H9 (cell line): ENCODE data around the gene DDX6. TPM values are rescaled to one million over a fixed set of nuclear protein-coding genes. Genes with fewer than 3 reads are reported as not detected.
"Not testable (repeated sequence)": the region's sequence is repeated elsewhere in the genome, so short reads cannot be mapped to it uniquely, and the experiment has no call there.

Experiments
- DNase-seq: peaks from one replicate; pipeline ENCODE4 v3.0.0-alpha.2; 2017
- H2AFZ ChIP-seq: one replicate; pipeline ENCODE4 v1.6.1; 2013; ENCODE audit warnings: mild to moderate bottlenecking, low read length, control low read depth, moderate library complexity
- H2AK5ac ChIP-seq: 2 replicates; pipeline ENCODE4 v1.6.1; 2013; ENCODE audit warnings: low read length, control low read depth, mixed read lengths; ENCODE audit not compliant: insufficient read length
- H2BK120ac ChIP-seq: one replicate; pipeline ENCODE4 v1.6.1; 2013; ENCODE audit warnings: low read depth, mild to moderate bottlenecking, low read length, control low read depth, inconsistent platforms; ENCODE audit not compliant: poor library complexity, severe bottlenecking
- H2BK12ac ChIP-seq: 2 replicates; pipeline ENCODE4 v1.6.1; 2013; ENCODE audit warnings: low read length, control low read depth, mixed read lengths, low read depth; ENCODE audit not compliant: insufficient read length
- H2BK15ac ChIP-seq: 2 replicates; pipeline ENCODE4 v1.6.1; 2013; ENCODE audit warnings: low read depth, low read length, control low read depth
- H2BK20ac ChIP-seq: one replicate; pipeline ENCODE4 v1.6.1; 2013; ENCODE audit warnings: low read depth, mild to moderate bottlenecking, low read length, control low read depth, inconsistent platforms; ENCODE audit not compliant: poor library complexity, severe bottlenecking
- H2BK5ac ChIP-seq: 2 replicates; pipeline ENCODE4 v1.6.1; 2013; ENCODE audit warnings: low read length, control low read depth, mixed read lengths; ENCODE audit not compliant: insufficient read length
- H3K14ac ChIP-seq: 2 replicates; pipeline ENCODE4 v1.6.1; 2013; ENCODE audit warnings: low read length, control low read depth; ENCODE audit not compliant: insufficient read depth
- H3K18ac ChIP-seq: 2 replicates; pipeline ENCODE4 v1.6.1; 2013; ENCODE audit warnings: low read depth, mild to moderate bottlenecking, mixed read lengths, low read length, control low read depth; ENCODE audit not compliant: insufficient read length
- H3K23ac ChIP-seq: 2 replicates; pipeline ENCODE4 v1.6.1; 2013; ENCODE audit warnings: low read length, control low read depth, mixed read lengths, low read depth; ENCODE audit not compliant: insufficient read length
- H3K23me2 ChIP-seq: 2 replicates; pipeline ENCODE4 v1.6.1; 2013; ENCODE audit warnings: low read depth, mild to moderate bottlenecking, mixed read lengths, low read length, control low read depth; ENCODE audit not compliant: insufficient read length, poor library complexity, severe bottlenecking
- H3K27ac ChIP-seq: 2 replicates; pipeline ENCODE4 v1.5.1; 2013; ENCODE audit warnings: low read length, control low read depth, mixed read lengths, low read depth; ENCODE audit not compliant: insufficient read length
- H3K27me3 ChIP-seq: 2 replicates; pipeline ENCODE4 v1.6.1; 2013; ENCODE audit warnings: low read length, control low read depth, inconsistent platforms; ENCODE audit not compliant: insufficient read depth
- H3K4ac ChIP-seq: 2 replicates; pipeline ENCODE4 v1.6.1; 2013; ENCODE audit warnings: low read depth, mild to moderate bottlenecking, control low read depth, inconsistent platforms, low read length, moderate library complexity
- H3K4me1 ChIP-seq: 2 replicates; pipeline ENCODE4 v1.6.1; 2013; ENCODE audit warnings: low read length, control low read depth, inconsistent platforms; ENCODE audit not compliant: insufficient read depth
- H3K4me2 ChIP-seq: 2 replicates; pipeline ENCODE4 v1.6.1; 2013; ENCODE audit warnings: low read length, control low read depth, mixed read lengths; ENCODE audit not compliant: insufficient read length, insufficient read depth
- H3K56ac ChIP-seq: 2 replicates; pipeline ENCODE4 v1.6.1; 2013; ENCODE audit warnings: low read depth, mild to moderate bottlenecking, mixed read lengths, low read length, control low read depth; ENCODE audit not compliant: insufficient read length
- H3K79me1 ChIP-seq: 2 replicates; pipeline ENCODE4 v1.6.1; 2013; ENCODE audit warnings: low read depth, mild to moderate bottlenecking, moderate library complexity, low read length, control low read depth, inconsistent platforms; ENCODE audit not compliant: insufficient read depth, poor library complexity, severe bottlenecking
- H3K79me2 ChIP-seq: 2 replicates; pipeline ENCODE4 v1.6.1; 2013; ENCODE audit warnings: low read length, control low read depth, inconsistent platforms; ENCODE audit not compliant: insufficient read depth
- H3K9ac ChIP-seq: 2 replicates; pipeline ENCODE4 v1.6.1; 2013; ENCODE audit warnings: low read length, control low read depth, mixed read lengths; ENCODE audit not compliant: insufficient read length; ENCODE audit errors: extremely low read depth
- H3K9me3 ChIP-seq: one replicate; pipeline ENCODE4 v1.6.1; 2013; ENCODE audit warnings: low read depth, low read length, inconsistent platforms; ENCODE audit not compliant: control insufficient read depth
- H3T11ph ChIP-seq: one replicate; pipeline ENCODE4 v1.6.1; 2013; ENCODE audit warnings: mild to moderate bottlenecking, low read length, control low read depth, inconsistent platforms
- H4K20me1 ChIP-seq: one replicate; pipeline ENCODE4 v1.6.1; 2013; ENCODE audit not compliant: control insufficient read depth, insufficient read length, insufficient read depth
- H4K5ac ChIP-seq: 2 replicates; pipeline ENCODE4 v1.6.1; 2013; ENCODE audit warnings: low read depth, mild to moderate bottlenecking, mixed read lengths, low read length, control low read depth; ENCODE audit not compliant: insufficient read length
- H4K8ac ChIP-seq: replicated peaks from 2 replicates; pipeline ENCODE4 v1.6.1; 2013; ENCODE audit warnings: low read length, control low read depth, mixed read lengths, low read depth; ENCODE audit not compliant: insufficient read length
- H4K91ac ChIP-seq: 2 replicates; pipeline ENCODE4 v1.6.1; 2013; ENCODE audit warnings: low read depth, mild to moderate bottlenecking, moderate library complexity, mixed read lengths, low read length, control low read depth; ENCODE audit not compliant: insufficient read length
- H3K27ac Mint-ChIP-seq, 3 experiments: 2 replicates in 2 of 3; 3 replicates in 1 of 3; pipeline ENCODE4 v1.8.0; 2020 to 2021; ENCODE audit warnings: mixed read lengths in 3 of 3, mild to moderate bottlenecking in 1 of 3, moderate library complexity in 1 of 3
- H3K27me3 Mint-ChIP-seq: 2 replicates; pipeline ENCODE4 v1.8.0; 2021; ENCODE audit warnings: low read depth, mild to moderate bottlenecking, moderate library complexity, mixed read lengths
- H3K36me3 Mint-ChIP-seq, 3 experiments: 2 replicates in 2 of 3; 3 replicates in 1 of 3; pipeline ENCODE4 v1.8.0; 2020 to 2021; ENCODE audit warnings: low read depth in 3 of 3, mixed read lengths in 3 of 3; ENCODE audit not compliant: insufficient read depth in 1 of 3
- H3K4me1 Mint-ChIP-seq, 2 experiments: 2 replicates each; pipeline ENCODE4 v1.8.0; 2020; ENCODE audit warnings: mixed read lengths in 2 of 2
- H3K4me3 Mint-ChIP-seq, 2 experiments: 2 replicates in 1 of 2; 3 replicates in 1 of 2; pipeline ENCODE4 v1.8.0; 2020 to 2021; ENCODE audit warnings: mild to moderate bottlenecking in 2 of 2, mixed read lengths in 2 of 2, moderate library complexity in 1 of 2
- H3K9me3 Mint-ChIP-seq, 2 experiments: 2 replicates in 1 of 2; 3 replicates in 1 of 2; pipeline ENCODE4 v1.8.0; 2020; ENCODE audit warnings: mild to moderate bottlenecking in 2 of 2, mixed read lengths in 2 of 2, moderate library complexity in 1 of 2
- WGBS: extraction: QIAGEN DNeasy Blood & Tissue Kit; methylation state at CpG from one replicate; pipeline ENCODE4 v1.1.7; 2013; ENCODE audit warnings: missing lambda C conversion rate, low lambda C conversion rate, mixed read lengths; ENCODE audit not compliant: insufficient read length; ENCODE audit errors: extremely low coverage; 5-methylcytosine and 5-hydroxymethylcytosine counted together
- total RNA-seq: library from RNA; stranded (reverse); gene quantifications from 2 replicates; pipeline ENCODE4 v1.2.1, GENCODE V29; 2021

DDX6 gene
- total RNA-seq, 1 experiment from 2014 or later: 221 TPM

DNA sequence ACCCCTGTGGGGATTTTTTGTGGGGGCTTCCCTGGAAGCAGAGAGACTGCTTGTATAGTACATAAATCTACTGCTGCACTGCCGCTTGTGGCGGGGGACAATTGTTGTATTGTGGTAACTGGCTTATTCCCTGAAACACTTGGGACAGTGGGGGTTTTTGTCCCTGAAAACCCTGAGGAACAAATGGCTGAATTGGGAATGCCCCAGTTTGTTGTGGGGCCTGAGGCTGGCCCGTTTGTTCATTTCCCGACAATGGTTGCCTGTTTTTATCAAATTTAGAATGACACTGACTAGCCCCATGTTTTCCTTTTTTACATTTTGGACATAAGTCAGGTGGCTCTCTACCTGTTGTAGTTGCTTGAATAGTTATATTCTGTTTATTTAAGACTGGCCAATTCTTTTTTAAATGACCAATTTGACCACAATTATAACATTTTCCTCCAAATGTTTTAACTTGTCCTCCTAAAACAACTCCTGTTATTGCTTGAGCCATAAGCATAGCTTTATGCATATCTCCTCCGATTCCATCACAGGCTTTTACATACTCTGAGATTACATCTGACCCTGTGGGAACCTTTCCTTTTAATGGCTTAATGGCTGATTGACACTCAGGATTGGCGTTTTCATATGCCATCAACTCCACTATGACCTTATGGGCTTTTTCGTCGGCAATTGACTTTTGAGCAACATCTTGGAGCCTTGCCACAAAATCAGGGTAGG is 63.8 kb downstream of the DDX6 start:
- not testable (repeated sequence) for H3K79me2 ChIP-seq, DNase-seq, H3K4me1 ChIP-seq, H3K14ac ChIP-seq, H4K5ac ChIP-seq, H3K4me2 ChIP-seq, H2AFZ ChIP-seq, H3K4ac ChIP-seq, H4K8ac ChIP-seq, H3K23me2 ChIP-seq, H2BK120ac ChIP-seq, H2BK5ac ChIP-seq, H3K23ac ChIP-seq, H2AK5ac ChIP-seq, H4K20me1 ChIP-seq, H3T11ph ChIP-seq, H3K56ac ChIP-seq, H4K91ac ChIP-seq, H2BK15ac ChIP-seq, H3K27me3 ChIP-seq, H2BK12ac ChIP-seq, H3K27me3 Mint-ChIP-seq, H3K18ac ChIP-seq, H2BK20ac ChIP-seq, H3K27ac ChIP-seq, H3K9me3 ChIP-seq, H3K9ac ChIP-seq, H3K79me1 ChIP-seq
- Mint-ChIP-seq H3K9me3 (peaks cover 26 to 32% of the 10 kb centered on the region in 2 experiments), H3K27ac (peak overlapping the region in 2 of 3 experiments; percentile 62 to 98; a peak in 4 of 7 replicates), H3K36me3 (peaks cover 37 to 74% (median 44%) of the 10 kb centered on the region in 3 experiments), H3K4me3 (peak overlapping the region in 1 of 2 experiments; percentile 98; a peak in 2 of 5 replicates), H3K4me1 (peaks cover 55 to 71% of the 10 kb centered on the region in 2 experiments)
- WGBS: no CpG with 5 or more reads among the region's 8 CpGs

- Mint-ChIP-seq H3K27ac (peak overlapping the region in 2 of 3 experiments; percentile 89 to 94; a peak in 5 of 7 replicates), H3K4me1 (peaks cover 80 to 81% of the 10 kb centered on the region in 2 experiments), H3K36me3 (peaks cover 0 to 78% (median 27%) of the 10 kb centered on the region in 3 experiments; a peak in 6 of 7 replicates), H3K4me3 (peak overlapping the region; percentile 25 to 66; a peak in 3 of 5 replicates)
- not testable (repeated sequence) for H2BK120ac ChIP-seq, H3K4me1 ChIP-seq, DNase-seq, H3K4me2 ChIP-seq, H3K79me1 ChIP-seq, H4K91ac ChIP-seq, H3K9me3 ChIP-seq, H3K9me3 Mint-ChIP-seq, H3K27me3 Mint-ChIP-seq, H3K79me2 ChIP-seq, H4K5ac ChIP-seq, H2BK5ac ChIP-seq, H2AK5ac ChIP-seq, H3K27ac ChIP-seq, H2BK15ac ChIP-seq, H3K23ac ChIP-seq, H3K9ac ChIP-seq, H4K20me1 ChIP-seq, H3K27me3 ChIP-seq, H3K18ac ChIP-seq, H3T11ph ChIP-seq, H3K23me2 ChIP-seq, H3K14ac ChIP-seq, H4K8ac ChIP-seq, H2BK12ac ChIP-seq, H3K56ac ChIP-seq, H3K4ac ChIP-seq, H2AFZ ChIP-seq, H2BK20ac ChIP-seq
- no CpG with 5 or more reads among the region's 10 CpGs for WGBS
These were observed 69.4 kb downstream of the DDX6 start for GRCh38 chr11:118721478-118722015.
